ENCODE results near the gene HSD11B1.
"Not testable (repeated sequence)": the region's sequence is repeated elsewhere in the genome, so short reads cannot be mapped to it uniquely, and the experiment has no call there.

HSD11B1 gene

DNA sequence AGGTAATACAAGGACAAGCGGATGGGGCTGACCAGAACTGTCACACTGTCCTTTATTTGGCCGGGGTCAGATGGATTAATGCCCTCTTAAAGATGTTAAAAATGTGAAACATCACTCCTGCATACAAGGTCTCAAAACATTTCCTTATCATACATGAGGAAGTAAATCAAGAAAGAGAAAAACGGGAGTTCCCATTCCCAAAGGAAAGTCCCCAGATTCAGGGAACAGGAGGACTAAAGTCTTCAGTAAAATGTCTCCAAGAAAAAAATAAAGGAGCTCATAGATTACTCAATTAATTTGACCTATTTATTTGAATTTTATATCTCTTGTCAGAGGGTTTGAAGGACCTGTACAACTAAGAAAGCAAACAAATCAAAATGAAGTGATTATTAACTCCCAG lies 13.4 kb upstream of the HSD11B1 start:
- no peak for DNase-seq (ENCODE audit: low read depth)

DNA sequence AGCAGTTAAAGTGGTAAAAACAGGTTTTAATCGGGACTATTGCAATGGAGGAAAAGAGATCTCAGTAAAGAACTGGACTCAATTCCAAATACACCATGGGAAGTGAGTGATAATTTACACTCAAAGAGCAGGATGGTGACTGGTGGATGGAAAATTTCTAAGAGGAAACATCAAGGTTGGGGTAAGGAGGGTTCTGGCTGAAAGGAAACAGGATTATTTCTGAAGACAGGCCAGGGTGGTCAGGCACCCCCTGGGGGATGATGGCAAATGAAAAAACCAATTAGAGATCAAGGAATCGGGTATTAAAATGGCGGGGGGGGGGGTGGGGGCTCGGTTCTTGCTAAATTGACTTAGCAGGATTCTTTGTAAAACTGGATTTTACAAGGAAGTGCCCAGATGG lies 12.3 kb upstream of the HSD11B1 start:
- DNase-seq (ENCODE audit: low read depth) = no peak

DNA sequence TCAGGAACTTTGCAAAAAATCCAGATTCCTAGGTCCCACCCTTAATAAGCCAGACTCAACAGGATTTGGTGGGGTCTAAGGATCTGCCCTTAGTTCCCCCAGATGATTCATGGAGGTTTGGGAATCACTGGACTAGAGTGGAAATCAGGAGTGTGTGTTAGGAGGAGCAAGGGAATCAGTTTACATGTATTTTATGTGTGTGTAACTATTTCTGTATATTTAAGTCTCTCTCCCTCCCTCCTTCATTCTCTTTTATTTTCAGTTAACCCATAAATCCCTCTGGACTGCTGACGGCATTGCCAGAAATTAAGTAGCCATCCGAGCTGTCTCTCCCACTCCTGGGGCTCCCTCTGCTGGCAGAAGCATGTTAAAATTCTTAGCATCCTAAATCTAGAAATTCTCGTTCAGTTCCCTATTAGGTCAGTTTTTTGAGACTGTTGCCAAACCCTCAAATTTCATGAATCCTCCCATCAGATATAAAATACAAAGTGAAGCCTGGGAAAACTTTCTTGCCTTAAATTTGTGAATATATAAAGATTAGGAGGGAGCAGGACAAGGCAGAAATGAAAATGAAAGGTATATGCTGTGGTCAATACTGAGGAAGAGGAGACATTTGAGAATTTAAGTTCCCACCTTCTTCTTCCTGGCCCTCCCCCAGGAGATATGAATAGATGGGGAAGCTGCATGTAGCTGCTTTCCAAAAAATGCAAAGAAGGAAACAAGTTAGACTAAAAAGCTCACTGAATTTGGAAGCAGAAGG lies 11.7 kb upstream of the HSD11B1 start:
- DNase-seq (ENCODE audit: low read depth) = peak; percentile 46

DNA sequence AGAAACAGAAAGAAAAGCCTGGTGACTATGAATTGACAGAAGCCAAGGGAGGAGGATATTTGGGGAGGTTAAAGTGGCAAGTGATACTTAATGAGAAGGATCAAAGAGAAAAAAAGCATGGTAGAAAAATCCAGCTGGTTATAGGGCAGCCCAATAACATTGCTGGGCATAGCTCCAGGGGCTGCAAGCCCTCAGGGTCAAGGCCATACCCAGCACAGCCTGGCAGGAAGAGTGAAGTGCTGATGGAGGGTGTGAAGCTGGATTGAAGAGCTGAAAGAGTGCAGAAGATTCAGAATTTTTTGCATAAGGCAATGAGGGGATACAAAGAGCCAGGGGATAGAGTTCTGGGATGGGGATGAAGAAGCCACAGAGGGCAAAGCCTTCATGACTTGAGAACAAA lies 8.0 kb upstream of the HSD11B1 start:
- no peak for DNase-seq (ENCODE audit: low read depth)

DNA sequence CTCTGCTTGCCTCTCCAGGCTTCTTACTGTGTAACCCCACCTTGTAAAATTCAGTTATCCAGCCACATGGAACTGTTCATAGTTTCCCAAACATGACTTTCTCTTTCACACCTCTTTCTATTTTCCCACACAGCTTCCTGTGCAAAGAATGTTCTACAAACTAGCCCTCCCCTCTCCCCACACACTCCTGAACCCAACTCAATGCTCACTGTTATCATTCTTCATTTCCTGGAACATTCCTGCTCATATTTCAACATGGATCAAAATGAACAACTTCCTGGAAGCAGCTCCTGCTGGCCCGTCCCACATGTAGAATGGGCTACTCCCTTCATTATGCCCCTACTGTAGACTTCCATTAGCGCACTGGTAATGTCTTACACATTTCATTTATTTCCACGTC lies 7.5 kb upstream of the HSD11B1 start:
- DNase-seq (ENCODE audit: low read depth) = no peak

DNA sequence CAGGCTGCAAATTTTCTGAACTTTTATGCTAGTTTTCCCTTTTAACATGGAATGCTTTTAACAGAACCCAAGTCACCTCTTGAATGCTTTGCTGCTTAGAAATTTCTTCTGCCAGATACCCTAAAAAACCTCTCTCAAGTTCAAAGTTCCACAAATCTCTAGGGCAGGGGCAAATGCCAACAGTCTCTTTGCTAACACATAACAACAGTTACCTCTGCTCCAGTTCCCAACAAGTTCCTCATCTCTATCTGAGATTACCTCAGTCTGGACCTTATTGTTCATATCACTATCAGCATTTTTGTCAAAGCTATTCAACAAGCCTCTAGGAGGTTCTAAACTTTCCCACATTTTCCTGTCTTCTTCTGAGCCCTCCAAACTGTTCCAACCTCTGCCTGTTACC lies 4.0 kb upstream of the HSD11B1 start:
- not testable (repeated sequence) for DNase-seq (ENCODE audit: low read depth)

DNA sequence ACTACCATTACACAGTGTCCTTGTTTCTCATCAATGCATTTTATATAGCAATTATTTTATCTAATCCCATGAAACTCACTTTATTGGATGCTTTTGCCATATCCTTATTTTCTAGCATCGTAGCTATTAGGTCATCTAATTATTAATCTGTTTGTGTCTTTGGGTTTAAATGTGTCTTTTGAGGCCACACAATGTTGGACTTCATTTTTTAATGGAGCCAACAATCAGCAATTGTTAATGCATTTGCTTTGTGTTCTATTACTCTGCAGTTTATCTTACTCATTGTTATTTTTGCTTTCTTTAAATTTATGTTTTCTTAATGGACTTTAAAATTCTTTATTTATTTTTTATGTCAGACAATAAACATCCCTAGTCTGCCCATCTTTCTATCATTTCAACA lies 1.8 kb upstream of the HSD11B1 start:
- DNase-seq (ENCODE audit: low read depth) = no peak

DNA sequence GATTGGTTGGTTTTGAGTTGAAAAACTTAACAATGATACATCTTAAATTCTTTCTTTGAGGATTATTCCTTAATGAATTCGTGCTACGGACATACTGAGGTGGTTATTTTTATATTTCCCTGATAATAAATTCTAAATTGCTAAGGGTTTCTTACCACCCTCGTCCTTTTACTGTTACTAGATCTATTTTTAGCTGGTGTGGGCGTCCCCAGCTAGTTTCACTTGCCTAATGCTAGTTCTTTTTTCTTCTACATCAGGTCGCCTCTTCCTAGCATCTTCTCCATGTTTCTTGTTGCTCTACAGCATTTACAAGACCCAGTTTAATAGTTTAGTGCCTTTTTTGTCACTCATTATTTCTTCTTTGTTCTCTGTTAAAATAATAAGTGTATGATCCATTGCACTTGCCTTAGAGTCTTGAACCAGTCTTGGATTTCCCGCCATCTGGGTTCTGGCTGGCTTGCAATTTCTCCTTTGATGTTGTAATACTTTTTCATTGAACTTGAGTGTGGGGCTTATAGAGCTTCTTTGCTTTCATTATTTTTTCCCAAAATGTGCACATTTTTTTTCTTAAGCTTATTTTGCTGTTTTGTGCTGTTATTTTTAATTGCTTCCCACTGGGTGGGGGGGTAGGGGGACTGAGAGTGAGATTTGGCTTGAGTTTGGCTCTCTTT lies 677 bp upstream of the HSD11B1 start:
- DNase-seq (ENCODE audit: low read depth) = no peak

DNA sequence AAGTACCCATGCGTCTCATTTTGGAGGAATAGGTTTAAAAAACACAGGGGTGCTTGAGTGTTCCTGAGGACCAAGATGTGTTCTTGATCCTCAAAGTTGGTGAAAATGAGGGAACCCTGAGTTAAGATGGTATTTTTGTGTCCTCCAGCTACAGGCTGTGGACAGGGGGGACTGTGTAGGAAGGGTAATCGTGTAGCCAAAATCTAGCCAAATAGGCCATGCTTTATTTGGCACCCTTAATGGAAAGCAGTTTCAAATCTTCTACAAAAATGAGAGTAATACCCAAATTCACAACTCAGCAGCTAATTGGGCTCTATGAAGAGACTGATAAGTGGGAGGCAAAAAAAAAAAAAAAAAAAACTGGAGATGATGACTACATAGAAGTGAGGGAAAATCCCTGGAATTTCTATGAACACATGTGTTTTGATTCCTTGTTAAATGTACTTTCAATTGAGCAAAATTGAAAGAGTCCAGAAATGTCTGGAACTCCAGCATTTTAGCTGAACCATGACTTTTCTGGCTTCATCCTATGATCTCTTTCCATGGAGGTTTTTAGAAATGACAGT lies 470 bp downstream of the HSD11B1 start:
- no peak for DNase-seq (ENCODE audit: low read depth)

DNA sequence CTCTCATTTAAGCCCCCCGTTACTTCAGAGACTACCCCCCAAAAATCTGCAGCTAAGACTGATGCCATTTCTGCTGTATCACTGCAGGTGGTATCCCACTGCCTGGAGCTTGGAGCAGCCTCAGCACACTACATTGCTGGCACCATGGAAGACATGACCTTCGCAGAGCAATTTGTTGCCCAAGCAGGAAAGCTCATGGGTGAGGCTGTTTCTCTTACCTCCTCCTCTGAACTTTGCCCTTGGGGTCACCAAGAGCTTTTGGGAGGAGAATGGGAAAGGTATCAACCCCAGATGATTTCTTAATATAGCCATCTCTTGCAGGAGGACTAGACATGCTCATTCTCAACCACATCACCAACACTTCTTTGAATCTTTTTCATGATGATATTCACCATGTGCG lies 2.0 kb downstream of the HSD11B1 start:
- no peak for DNase-seq (ENCODE audit: low read depth)

DNA sequence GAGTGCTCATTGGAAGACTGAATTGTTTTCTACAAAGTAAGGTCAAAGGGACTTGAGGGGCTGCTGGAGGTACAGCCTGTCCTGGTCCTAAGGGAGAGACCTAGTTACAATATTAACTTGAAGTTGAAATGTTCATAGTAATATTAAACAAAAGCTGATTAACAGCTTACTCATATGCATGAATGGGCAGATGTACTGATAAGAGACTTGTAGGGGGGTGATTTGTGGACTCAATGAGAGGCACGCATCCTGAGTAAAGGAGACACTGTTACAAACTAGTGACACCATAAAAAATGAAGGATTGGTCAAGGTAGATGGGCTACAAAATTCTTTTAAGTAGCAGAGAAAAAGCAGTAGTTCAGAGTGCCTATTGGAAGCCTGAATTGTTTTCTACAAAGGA lies 2.7 kb downstream of the HSD11B1 start:
- DNase-seq (ENCODE audit: low read depth) = no peak

DNA sequence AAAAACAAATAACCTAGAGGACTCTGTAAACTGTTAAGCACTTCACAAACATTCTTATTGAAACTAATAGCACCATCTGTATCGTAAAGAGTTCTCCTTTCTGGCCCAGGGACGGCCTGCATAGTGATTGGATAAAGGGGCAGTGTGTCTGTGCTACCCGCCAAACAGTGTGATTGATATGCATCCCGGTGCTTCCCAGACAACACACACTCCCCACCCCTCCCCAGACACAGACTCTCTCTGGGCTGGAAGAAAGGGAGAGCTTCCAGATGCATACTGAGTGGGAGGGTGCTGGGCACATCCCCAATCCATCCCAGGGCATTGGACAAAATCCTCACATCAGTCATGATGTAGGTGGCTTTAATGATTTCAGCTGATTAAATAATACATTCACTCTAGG lies 3.7 kb downstream of the HSD11B1 start:
- no peak for DNase-seq (ENCODE audit: low read depth)

DNA sequence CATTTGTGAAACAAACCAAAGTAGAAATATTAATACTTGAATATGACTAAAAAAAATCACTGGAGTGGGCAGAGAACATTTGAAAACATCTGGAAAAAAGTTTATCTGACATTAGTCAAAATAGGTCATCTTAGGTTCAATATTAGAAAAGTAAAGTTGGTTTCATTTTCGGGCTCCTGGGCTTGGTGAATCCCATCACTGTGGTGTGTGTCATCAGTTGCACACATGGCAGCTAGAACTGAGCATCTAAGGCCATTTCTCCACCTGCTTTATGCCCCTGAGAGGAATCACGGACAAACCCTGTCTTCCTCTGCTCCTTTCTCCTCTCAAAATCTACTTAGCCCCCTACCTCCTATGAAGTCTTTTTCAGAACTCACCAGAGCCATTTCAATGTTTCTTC lies 5.4 kb downstream of the HSD11B1 start:
- DNase-seq (ENCODE audit: low read depth) = no peak

DNA sequence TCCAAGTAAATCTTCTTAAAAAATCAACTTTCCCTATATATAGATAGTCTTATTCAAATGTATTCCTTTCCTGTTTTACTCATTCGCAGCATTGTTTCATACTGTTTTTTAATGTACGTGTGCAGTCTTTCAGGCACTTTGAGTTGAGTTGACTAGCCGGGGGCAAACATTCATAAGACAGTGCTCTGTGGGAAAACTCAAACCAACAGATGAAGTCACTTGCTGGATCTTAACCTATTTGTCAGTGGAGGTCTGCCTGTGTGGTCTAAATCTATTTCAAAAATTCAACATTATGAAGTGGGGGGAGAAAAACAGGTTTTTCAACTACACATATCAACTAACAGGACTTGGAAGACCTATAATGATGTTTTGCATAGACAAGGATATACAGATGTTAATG lies 6.2 kb downstream of the HSD11B1 start:
- DNase-seq (ENCODE audit: low read depth) = no peak

DNA sequence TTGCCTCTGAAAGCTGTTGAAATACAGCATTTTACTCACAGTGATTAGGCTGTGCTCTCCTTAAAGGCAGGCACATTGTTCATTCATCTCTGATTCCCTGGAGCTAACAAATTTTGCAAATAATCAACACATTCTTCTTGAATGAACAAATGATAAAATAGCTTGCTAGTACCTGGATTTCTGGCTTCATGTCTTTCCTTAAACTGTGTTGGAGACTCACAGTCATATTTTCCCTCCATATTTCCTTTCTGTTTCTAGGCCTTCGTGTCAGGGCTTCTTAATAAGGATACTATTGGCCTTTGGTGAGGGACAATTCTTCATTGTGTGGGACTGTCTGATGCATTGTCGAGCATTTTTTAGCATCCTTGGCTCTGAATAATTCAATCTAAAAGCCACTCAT lies 9.7 kb downstream of the HSD11B1 start:
- DNase-seq (ENCODE audit: low read depth) = no peak

DNA sequence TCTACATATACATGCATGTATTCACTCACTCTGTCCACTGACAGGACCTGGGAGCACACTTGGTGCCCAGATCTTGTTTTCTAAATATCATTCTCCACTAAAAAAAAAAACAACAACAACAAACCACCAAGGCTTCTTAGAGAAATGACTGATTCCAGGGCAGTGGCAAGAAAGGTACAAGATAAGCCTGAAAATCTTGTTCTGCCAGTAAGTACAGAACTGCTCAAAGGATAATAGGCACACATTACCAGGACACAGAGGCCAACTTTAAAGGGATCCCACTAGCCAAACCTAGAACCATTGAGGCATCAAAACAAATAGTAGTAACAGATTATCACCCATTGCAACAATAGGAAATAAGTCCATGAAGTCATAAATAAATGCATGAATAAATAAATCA lies 10.7 kb downstream of the HSD11B1 start:
- no peak for DNase-seq (ENCODE audit: low read depth)

DNA sequence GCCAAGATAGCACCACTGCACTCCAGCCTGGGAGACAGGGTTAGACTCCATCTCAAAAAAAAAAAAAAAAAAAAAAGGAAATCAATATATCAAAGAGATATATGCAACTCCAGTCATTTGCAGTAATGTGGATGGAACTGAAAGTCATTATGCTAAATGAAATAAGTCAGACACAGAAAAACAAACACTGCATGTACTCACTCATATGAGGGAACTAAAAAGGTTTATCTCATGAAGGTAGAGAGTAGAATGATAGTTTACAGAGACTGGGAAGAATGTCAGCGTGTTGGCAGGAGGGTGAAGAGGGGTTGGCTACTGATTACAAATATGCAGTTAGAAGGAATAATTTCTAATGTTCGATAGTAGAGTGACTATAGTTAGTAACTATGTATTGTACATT lies 13.2 kb downstream of the HSD11B1 start:
- no peak for DNase-seq (ENCODE audit: low read depth)

DNA sequence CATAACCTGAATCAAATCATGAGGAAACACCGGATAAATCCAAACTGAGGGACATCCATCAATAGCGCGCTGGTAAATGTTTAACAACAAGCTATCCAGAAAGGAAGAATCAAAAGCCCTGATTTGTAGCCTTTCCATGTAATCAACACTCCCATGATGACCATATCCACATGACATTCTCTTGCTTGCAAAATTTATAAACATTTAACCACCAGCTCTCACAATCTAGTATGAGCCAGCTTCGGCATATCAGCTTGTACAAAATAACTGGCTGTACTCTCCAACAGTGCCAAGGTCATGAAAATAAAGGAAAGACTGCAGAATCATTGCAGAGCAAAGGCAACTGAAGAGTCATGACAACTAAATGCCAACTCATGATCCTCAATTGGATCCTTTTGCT lies 15.7 kb downstream of the HSD11B1 start:
- no peak for DNase-seq (ENCODE audit: low read depth)

DNA sequence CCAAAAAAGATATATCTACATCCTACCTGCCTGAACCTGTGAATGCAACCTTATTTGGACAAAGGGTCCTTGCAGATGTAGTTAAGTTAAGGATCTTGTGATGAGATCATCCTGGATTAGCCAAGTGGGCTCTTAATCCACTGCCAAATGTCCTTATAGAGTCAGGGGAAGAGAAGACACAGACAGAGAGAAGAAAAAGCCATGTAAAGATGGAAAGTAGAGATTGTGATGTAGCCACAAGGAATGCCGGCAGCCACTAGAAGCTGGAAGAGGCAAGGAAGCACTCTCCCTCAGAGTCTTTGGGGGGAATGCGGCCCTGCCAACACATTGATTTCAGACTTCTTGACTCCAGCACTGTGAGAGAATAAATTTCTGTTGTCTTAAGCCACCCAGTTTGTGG lies 16.2 kb downstream of the HSD11B1 start:
- DNase-seq (ENCODE audit: low read depth) = no peak

DNA sequence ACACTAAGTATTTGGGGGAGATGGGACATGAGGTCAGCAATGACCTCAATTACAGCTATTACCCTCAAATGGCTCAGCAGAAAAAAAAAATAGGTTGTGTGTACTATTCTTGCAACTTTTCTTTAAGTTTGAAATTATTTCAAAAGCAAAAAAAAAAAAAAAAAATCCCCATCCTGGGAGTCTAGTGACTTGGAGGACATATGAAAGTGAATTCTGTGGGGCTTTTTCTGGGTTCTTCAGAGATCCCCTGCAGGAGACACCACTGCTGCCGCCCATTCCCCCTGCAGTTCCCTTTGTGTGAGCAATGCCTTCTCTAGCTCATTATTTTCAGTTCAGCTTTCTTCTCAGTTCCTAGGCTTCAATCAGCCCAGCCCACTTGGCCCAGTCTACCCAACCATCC lies 16.7 kb downstream of the HSD11B1 start:
- DNase-seq (ENCODE audit: low read depth) = no peak

DNA sequence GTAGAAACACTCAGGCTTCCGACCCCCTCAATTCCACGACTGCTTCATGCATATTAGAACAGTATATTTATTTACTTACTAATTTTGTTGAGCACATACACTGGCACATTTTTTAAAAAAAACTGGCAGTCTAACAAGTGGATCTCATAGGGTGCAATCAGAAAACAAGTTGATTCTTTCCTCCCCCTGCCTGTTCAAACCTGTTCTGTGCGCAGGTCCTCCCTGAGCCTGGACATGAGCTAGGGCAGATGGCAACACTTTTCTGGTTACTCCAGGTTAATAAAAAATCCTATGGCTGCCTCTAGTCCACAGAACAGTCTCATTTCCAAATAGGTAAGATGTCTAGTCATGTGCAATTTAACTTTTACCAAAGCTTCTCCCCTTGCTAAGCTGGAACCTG lies 18.6 kb downstream of the HSD11B1 start:
- DNase-seq (ENCODE audit: low read depth) = no peak

DNA sequence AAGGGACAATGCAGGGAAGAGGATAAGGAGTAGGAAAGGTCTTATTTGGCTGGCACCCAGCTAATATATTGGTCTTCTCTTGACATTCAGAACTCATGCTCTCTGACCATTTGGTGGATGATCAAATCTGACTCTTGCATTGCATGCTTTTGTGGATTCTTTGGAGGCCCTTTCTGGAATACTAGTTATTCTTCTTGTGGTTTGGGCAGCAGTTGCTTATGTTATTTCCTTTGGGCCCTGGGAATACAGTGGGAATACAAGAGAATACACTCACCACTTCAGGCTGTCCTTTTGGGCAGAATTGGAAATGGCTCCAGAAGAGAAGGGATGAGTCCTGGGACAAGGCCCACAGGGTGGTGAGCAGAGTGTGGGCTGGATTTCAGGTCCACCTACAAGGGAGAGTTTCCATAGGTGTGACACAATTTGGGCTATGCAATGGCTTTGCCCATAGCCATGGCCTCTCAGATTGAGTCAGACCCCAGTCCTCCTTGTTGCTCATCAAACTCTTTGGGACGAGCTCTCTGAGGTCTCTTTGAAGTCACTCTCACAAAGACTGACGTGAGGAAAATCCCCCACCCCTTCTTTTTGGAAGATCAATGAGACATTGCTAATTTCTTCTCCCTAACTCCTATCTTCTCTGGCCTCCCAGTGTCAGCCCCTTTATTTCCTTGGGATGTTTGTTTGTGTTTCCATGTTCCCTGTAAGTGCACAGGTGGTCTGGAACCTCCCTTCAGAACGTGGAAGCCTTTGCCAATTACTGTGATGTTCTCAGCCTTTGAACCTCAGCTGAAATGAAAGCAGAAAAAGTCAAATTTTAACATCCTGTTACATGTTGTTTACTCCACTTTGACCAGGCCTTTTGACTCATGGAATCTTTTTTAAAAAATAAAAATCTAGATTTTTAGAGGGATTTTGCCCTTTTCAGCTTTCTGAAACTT lies 19.4 kb downstream of the HSD11B1 start:
- DNase-seq (ENCODE audit: low read depth) = peak; percentile 13

DNA sequence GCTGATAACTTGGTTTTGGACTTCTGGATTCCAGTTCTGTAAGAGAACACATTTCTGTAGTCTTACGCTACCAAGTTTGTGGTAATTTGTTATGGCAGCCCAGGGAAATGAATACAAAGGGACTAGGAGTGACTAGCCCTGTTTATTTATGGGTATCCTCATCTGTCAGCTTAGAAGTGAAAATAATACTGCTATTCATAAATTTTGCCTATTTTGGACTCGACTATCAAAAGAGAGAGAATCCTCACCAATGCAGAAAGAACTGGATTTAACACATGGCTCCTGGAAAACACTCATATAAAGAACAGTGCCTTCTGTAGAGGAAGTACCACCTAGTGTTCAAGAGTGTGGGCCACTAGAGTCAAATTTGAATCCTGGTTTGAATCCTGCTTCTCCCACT lies 22.6 kb downstream of the HSD11B1 start:
- no peak for DNase-seq (ENCODE audit: low read depth)

Data from stimulated activated CD4-positive, alpha-beta T cell treated with anti-CD3 and anti-CD28 coated beads, Interleukin-2, amount 100 ng/mL, for 4 hours (primary cell).